Osteoblast (primary cell): ENCODE results near the gene NEDD8. TPM values are rescaled to one million over a fixed set of nuclear protein-coding genes. Genes with fewer than 3 reads are reported as not detected.

ENCODE experiments used
- DNase-seq: peaks from one replicate; pipeline ENCODE4 v3.0.0; 2011; ENCODE audit warnings: low spot score, mixed read lengths; ENCODE audit not compliant: insufficient read length; ENCODE audit errors: missing footprints
- H2AFZ ChIP-seq: 2 replicates; pipeline ENCODE4 v1.6.0; 2011; ENCODE audit warnings: mild to moderate bottlenecking, low read length
- H3K27ac ChIP-seq: 2 replicates; pipeline ENCODE4 v1.5.1; 2011; ENCODE audit warnings: mild to moderate bottlenecking, low read depth, low read length, moderate library complexity
- H3K27me3 ChIP-seq: 2 replicates; pipeline ENCODE4 v1.6.0; 2012; ENCODE audit warnings: mild to moderate bottlenecking, control low read depth, inconsistent platforms, low read length, moderate library complexity; ENCODE audit not compliant: insufficient read depth
- H3K36me3 ChIP-seq: 2 replicates; pipeline ENCODE4 v1.5.1; 2011; ENCODE audit warnings: mild to moderate bottlenecking, low read length, control low read depth, moderate library complexity; ENCODE audit not compliant: insufficient read depth
- H3K4me1 ChIP-seq: 2 replicates; pipeline ENCODE4 v1.5.1; 2011; ENCODE audit warnings: mild to moderate bottlenecking, low read length, control low read depth, moderate library complexity; ENCODE audit not compliant: insufficient read depth
- H3K4me2 ChIP-seq: 2 replicates; pipeline ENCODE4 v1.6.0; 2011; ENCODE audit warnings: mild to moderate bottlenecking, low read length; ENCODE audit not compliant: insufficient read depth
- H3K4me3 ChIP-seq: fragments of 200-600 bp; sonication (generic); 3 replicates; pipeline ENCODE4 v1.5.1; 2012; ENCODE audit warnings: mild to moderate bottlenecking, low read length, inconsistent platforms; ENCODE audit not compliant: insufficient read depth
- H3K79me2 ChIP-seq: 2 replicates; pipeline ENCODE4 v1.6.0; 2012; ENCODE audit warnings: mild to moderate bottlenecking, low read length, control low read depth, inconsistent platforms; ENCODE audit not compliant: insufficient read depth
- H3K9me3 ChIP-seq: 2 replicates; pipeline ENCODE4 v1.5.1; 2011; ENCODE audit warnings: low read depth, low read length, control low read depth
- H4K20me1 ChIP-seq: 2 replicates; pipeline ENCODE4 v1.6.0; 2012; ENCODE audit warnings: mild to moderate bottlenecking, low read length, control low read depth; ENCODE audit not compliant: insufficient read depth
- CTCF ChIP-seq: IDR thresholded peaks from 2 replicates; pipeline ENCODE4 v1.5.1; 2011; ENCODE audit warnings: mild to moderate bottlenecking, low read depth, low read length, moderate library complexity; ENCODE audit errors: extremely low read depth
- total RNA-seq: library from RNA; depleted of rRNA; stranded (reverse); fragments of >200 nt; gene quantifications from 2 replicates; pipeline ENCODE4 v1.2.3, GENCODE V29; 2012

Gene NEDD8
- total RNA-seq, 1 donor, result 69.1 TPM

GRCh38 chr14:24243336-24243836 is 11.2 kb upstream of the NEDD8 start:
- Histone ChIP-seq H2AFZ (peak overlapping the region; percentile 68), H3K4me2 (peak overlapping the region; percentile 88), H3K27me3 (no peaks in the 10 kb centered on the region), H3K27ac (peak overlapping the region; percentile 98), H4K20me1 (peaks cover 10% of the 10 kb centered on the region), H3K36me3 (peaks cover 27% of the 10 kb centered on the region), H3K4me3 (peak overlapping the region; percentile 92), H3K79me2 (peaks cover 34% of the 10 kb centered on the region), H3K4me1 (peaks cover 22% of the 10 kb centered on the region), H3K9me3 (no peaks in the 10 kb centered on the region)
- TF ChIP-seq CTCF, result no peak
- no peak for DNase-seq

DNA sequence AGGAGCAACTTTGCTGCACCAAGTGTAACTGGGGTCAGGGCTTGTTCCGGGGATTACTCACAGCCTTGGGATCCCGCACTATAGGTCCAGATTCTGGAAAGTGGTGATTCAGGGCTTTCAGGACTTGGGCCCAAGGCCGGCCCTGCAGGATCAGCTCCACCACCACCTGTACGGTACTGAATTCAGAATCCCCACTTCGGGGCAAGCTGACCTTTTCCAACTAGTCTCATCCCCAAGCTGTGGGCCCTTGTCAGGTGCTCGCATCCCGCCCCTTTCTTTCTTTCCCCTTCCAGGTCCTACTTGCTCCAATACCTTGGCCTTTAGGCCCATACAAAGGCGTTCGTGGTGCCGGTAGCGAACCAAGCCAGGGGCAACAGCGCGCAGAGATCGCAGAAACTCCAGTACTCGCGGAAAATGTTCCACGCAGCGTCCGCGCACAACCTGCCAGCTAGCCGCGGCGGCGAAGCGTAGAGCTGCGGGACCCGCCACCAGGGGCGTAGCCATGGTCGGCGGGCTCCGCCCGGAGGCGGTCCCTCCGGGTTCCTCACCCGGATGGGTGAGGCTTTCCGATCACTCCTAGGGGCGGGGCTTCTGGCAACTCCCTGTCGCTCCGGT is 9.8 kb upstream of the NEDD8 start:
- peak overlapping the region; percentile 92 for H3K4me3 ChIP-seq
- H3K36me3 ChIP-seq, result peaks cover 42% of the 10 kb centered on the region
- TF ChIP-seq CTCF, result peak; percentile 34
- peak overlapping the region; percentile 98 for H3K27ac ChIP-seq
- no peaks in the 10 kb centered on the region for H3K9me3 ChIP-seq
- H3K27me3 ChIP-seq, result no peaks in the 10 kb centered on the region
- H3K4me1 ChIP-seq, result peaks cover 26% of the 10 kb centered on the region
- DNase-seq, result peak; percentile 99
- peak overlapping the region; percentile 95 for H2AFZ ChIP-seq
- H3K4me2 ChIP-seq, result peak overlapping the region; percentile 88
- H4K20me1 ChIP-seq, result peaks cover 11% of the 10 kb centered on the region
- peaks cover 37% of the 10 kb centered on the region for H3K79me2 ChIP-seq

DNA sequence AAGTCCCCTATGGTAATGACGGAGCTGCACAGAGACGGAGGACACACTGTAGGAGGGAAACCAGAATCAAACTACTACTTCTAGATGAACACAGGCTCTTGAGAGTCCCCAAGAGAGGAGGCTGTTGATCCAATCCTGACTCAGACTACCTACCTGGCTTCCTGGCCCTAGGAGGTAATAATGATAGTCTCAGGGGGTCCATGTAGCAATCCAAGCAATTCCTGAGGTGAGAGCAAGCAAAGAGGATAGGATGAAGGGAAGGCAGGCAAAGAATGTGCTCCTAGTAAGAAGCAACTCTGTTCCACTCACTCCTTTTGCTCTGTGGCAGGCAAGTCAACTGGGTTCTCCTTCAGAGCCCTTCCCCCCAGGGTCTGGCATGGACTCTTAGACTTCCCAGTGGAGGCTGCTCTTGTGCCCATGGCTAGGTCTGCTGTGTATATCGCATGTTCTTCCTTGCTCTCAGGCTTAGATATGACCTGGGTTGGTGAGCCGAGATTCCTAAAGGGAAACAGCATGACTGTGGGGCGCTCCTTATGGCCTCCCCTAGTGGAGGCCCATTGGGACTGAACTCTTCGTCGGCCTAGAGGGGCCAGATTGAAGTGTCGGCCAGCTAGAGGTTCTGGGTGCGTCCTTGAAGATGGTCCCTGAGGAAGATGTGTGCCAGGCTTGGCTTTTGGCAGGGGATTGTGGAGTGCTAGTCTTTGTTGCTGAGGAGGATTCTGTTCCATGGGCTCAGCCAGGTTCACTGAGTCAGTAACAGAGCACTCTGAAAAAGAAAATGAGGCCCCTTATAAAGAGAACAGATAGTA is 8.1 kb upstream of the NEDD8 start:
- H3K27me3 ChIP-seq, result no peaks in the 10 kb centered on the region
- H3K79me2 ChIP-seq, result peaks cover 52% of the 10 kb centered on the region
- H2AFZ ChIP-seq, result no peak overlapping the region
- H3K4me1 ChIP-seq, result peaks cover 26% of the 10 kb centered on the region
- H4K20me1 ChIP-seq, result peaks cover 12% of the 10 kb centered on the region
- peak overlapping the region; percentile 4 for H3K27ac ChIP-seq
- H3K36me3 ChIP-seq, result peaks cover 58% of the 10 kb centered on the region
- no peak overlapping the region for H3K4me3 ChIP-seq
- DNase-seq, result no peak
- H3K4me2 ChIP-seq, result peak overlapping the region; percentile 40
- TF ChIP-seq CTCF, result no peak
- no peaks in the 10 kb centered on the region for H3K9me3 ChIP-seq

DNA sequence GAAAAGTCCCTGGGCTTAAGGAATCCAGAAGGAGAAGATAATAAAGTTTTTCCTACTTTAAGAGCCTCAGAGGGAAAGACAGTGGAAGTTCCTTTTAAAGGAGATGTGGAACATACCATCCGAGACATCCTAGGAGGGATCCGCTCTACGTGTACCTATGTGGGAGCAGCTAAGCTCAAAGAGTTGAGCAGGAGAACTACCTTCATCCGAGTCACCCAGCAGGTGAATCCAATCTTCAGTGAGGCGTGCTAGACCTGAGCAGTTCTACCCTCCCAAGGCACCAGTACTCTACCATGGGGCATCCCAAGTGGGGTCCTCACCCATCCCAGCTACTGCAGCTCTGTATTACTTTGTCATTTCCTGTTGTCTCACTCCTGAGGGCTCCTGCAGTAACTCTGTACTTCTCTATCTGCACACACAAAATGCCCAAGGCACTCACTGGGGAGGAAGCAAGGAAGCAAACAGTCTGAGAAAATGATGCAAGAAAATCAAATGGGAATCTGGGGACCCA is 6.4 kb upstream of the NEDD8 start:
- Histone ChIP-seq H3K4me3 (no peak overlapping the region), H3K27ac (no peak overlapping the region), H3K4me1 (peaks cover 42% of the 10 kb centered on the region), H3K36me3 (peaks cover 61% of the 10 kb centered on the region), H3K4me2 (no peak overlapping the region), H3K9me3 (no peaks in the 10 kb centered on the region), H3K27me3 (no peaks in the 10 kb centered on the region), H2AFZ (no peak overlapping the region), H4K20me1 (peaks cover 12% of the 10 kb centered on the region), H3K79me2 (peaks cover 64% of the 10 kb centered on the region)
- no peak for TF ChIP-seq CTCF
- DNase-seq, result no peak
